Thyroid gland (tissue), 4 donors: ENCODE measurements around the gene CIZ1.

Source experiments
- CTCF ChIP-seq, 6 experiments: fragments of 200-600 bp in 3 of 6; fragments of 450-650 bp in 3 of 6; sonication (generic) in 3 of 6; IDR thresholded peaks; one replicate each; pipeline ENCODE4 v1.5.1; 2016 to 2019; ENCODE audit warnings: antibody characterized with exemption in 6 of 6, mild to moderate bottlenecking in 2 of 6, inconsistent platforms in 1 of 6, moderate library complexity in 1 of 6
- POLR2A ChIP-seq, 2 donors: fragments of 450-650 bp; IDR thresholded peaks; one replicate each; pipeline ENCODE4 v1.6.1; 2017; ENCODE audit warnings: antibody characterized with exemption in 2 of 2, mild to moderate bottlenecking in 2 of 2, moderate library complexity in 1 of 2

GRCh38 chr9:128138001-128138400, 53.4 kb downstream of the CIZ1 start:
- TF ChIP-seq CTCF (IDR thresholded peaks at IDR 0.05) = no peak
- no peak for TF ChIP-seq POLR2A (IDR thresholded peaks at IDR 0.05)
